Measurements from ENCODE around the gene ZDHHC15.
"Not testable (repeated sequence)": the region's sequence is repeated elsewhere in the genome, so short reads cannot be mapped to it uniquely, and the experiment has no call there.

The ZDHHC15 gene

DNA sequence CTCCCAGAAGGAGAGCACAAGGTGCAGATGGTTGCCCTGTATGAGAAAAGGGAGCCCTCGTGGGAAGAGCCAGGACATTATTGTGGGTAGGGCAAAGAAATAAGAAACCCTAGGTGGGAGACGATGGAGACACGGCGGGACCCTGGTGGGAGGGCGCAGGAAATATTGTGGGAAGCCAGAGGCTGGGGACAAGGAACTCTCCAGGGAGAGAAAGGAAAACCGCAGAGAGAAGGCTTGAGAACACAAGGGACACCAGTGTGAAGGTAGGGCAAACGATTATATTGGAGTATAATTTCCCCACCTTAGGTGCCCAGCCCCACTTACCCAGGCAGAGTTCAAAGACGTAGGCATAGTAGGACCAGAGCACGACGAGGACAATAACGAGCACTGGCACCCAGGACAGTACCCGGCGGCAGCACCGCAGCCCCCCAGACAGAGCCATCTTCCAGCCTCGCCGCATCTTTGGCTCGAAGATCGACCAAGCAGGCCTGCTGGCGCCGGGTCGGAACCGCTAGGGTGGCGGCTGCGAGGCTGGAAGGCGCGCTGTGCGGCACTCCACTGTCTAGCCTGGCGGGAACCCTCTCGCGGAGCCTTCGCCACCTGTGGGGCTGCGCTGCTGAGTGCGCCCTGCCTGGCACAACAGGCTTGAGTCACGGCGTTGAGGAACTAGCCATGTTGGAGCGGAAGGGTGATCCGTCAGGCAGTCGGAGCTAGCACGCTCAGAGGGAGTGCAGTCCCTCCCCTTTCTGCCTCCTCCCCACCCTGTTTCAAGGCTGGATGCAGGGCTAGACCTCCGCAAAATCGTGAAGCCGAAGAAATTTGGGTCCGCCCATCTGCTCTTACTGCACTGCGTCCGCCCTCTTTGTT is at the start of gene ZDHHC15:
ZDHHC15 (minus strand) TSS at position 473 of the 867 bp plus-strand sequence; CDS start at position 460, 13 bp downstream.
- no peak for DNase-seq (ENCODE audit: low read depth)

DNA sequence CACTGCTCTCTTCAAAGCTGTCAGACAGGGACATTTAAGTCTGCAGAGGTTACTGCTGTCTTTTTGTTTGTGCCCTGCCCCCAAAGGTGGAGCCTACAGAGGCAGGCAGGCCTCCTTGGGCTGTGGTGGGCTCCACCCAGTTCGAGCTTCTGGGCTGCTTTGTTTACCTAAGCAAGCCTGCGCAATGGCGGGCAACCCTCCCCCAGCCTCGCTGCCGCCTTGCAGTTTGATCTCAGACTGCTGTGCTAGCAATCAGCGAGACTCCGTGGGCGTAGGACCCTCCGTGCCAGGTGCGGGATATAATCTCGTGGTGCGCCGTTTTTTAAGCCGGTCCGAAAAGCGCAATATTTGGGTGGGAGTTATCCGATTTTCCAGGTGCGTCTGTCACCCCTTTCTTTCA is 37.7 kb upstream of the ZDHHC15 start:
- not testable (repeated sequence) for DNase-seq (ENCODE audit: low read depth)

DNA sequence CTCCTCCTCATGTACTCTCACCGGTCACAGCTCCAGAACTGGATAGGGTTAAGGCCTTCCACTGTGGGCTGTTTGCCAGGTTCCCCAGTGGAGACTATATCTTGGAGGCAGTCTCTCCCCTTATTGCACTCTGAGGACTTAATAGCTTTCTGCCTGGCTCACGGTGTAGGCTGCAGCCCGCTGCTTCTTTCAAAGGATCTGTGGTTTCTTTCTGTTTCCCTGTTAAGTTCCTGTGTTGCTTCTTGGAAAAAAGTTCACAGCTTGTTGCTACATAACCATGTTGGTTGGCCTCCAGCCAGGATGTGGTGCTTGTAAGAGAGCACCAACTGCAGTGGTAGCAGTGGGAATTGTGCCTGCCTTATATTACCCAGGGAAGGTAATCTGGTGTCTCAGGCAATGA is 24.9 kb upstream of the ZDHHC15 start:
- DNase-seq (ENCODE audit: low read depth): no peak

GRCh38 chrX:75546724-75547511 is 24.1 kb upstream of the ZDHHC15 start:
- DNase-seq (ENCODE audit: low read depth): no peak

DNA sequence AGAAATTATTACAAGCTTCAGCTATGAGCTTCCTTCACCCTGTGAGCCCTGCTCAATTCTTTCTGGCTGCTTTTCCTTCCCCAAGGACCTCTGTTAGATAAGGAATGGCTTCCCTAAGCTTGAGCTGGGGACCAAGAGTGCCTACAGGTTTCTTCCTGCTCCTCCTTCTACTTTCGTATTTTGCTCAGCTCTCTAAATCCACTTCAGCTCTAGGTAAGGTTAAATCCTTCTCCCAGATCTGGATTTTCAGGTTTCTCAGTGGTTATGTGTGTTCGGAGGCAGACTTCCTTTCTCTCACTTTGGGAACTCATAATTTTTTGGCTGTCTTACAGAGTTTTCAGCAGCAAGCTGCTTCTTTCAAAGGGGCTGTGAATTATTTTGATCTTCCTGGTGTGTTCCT is 21.9 kb upstream of the ZDHHC15 start:
- no peak for DNase-seq (ENCODE audit: low read depth)

DNA sequence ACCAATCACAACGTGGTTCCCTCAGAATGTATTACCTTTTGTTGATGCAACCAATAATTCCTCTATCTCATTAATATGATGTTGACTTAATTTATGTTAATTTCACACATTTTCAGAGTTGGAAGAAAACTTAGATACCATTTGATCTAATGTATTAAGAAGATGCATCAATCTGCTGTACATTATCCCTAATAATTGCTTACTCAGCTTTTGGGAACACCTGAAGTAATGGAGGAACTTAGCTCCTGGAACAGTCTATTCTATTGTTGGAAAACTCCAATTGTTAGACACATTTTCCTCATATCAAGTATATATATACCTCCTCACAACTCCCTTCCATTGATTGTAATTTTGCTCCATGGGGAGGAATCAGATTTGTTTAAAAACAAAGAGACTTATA is 38.9 kb downstream of the ZDHHC15 start:
- DNase-seq (ENCODE audit: low read depth): no peak

- DNase-seq (ENCODE audit: low read depth): not testable (repeated sequence)
Measured at GRCh38 chrX:75461780-75462179, 61.1 kb downstream of the ZDHHC15 start.

GRCh38 chrX:75421688-75422230 is 101.1 kb downstream of the ZDHHC15 start:
- no peak for DNase-seq (ENCODE audit: low read depth)

- DNase-seq (ENCODE audit: low read depth): not testable (repeated sequence)
Measured at GRCh38 chrX:75407153-75407552, 115.7 kb downstream of the ZDHHC15 start.

DNA sequence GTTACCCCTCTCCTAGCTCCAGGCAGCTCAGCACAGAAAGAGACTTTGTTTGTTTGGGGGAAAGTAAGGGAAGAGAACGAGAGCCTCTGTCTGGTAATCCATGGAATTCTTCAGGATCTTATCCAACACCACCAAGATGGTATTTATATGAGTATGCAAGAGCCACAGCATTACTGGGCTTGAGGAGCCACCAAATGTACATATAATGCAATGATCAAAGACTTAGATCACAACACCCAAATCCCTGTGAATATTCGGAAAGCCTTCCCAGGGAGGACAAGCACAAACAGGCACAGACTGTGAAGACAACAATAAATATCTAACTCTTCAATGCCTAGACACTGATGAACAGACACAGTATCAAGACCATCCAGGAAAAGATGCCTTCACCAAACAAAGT is 132.4 kb downstream of the ZDHHC15 start:
- DNase-seq (ENCODE audit: low read depth): no peak

- no peak for DNase-seq (ENCODE audit: low read depth)
Measured at GRCh38 chrX:75369721-75370120, 153.1 kb downstream of the ZDHHC15 start.

- DNase-seq (ENCODE audit: low read depth): no peak
Measured at GRCh38 chrX:75366861-75367260, 156.0 kb downstream of the ZDHHC15 start.

GRCh38 chrX:75365243-75365975 is 157.4 kb downstream of the ZDHHC15 start:
- no peak for DNase-seq (ENCODE audit: low read depth)

GRCh38 chrX:75361788-75362187 is 161.0 kb downstream of the ZDHHC15 start:
- DNase-seq (ENCODE audit: low read depth): no peak

DNA sequence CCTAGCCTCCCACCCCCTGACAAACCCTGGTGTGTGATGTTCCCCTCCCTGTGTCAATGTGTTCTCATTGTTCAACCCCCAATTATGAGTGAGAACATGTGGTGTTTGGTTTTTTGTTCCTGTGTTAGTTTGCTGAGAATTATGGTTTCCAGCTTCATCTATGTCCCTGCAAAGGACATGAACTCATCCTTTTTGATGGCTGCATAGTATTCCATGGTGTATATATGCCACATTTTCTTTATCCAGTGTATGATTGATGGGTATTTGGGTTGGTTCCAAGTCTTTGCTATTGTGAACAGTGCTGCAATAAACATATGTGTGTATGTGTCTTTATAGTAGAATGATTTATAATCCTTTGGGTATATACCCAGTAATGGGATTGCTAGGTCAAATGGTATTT is 174.2 kb downstream of the ZDHHC15 start:
- DNase-seq (ENCODE audit: low read depth): not testable (repeated sequence)

DNA sequence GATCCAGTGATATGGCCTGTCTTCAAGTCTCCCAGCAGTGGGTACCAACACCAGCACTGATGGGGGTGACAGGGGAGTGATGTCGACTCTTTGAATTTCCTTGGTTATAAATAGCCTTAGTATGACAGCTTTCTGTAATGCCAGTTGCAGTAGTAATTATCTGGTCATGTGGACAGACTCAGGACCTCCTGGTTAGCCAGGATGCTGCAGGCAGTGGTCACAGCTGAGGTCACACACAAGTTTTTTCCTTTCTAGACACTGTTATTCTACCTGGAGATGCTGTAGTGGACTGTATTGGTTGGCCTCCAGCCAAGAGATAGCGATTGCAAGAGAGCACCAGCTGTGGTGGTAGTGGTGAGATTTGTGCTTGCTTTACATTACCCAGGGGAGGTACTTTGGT is 185.3 kb downstream of the ZDHHC15 start:
- no peak for DNase-seq (ENCODE audit: low read depth)

GRCh38 chrX:75335127-75335458 is 187.7 kb downstream of the ZDHHC15 start:
- DNase-seq (ENCODE audit: low read depth): no peak

DNA sequence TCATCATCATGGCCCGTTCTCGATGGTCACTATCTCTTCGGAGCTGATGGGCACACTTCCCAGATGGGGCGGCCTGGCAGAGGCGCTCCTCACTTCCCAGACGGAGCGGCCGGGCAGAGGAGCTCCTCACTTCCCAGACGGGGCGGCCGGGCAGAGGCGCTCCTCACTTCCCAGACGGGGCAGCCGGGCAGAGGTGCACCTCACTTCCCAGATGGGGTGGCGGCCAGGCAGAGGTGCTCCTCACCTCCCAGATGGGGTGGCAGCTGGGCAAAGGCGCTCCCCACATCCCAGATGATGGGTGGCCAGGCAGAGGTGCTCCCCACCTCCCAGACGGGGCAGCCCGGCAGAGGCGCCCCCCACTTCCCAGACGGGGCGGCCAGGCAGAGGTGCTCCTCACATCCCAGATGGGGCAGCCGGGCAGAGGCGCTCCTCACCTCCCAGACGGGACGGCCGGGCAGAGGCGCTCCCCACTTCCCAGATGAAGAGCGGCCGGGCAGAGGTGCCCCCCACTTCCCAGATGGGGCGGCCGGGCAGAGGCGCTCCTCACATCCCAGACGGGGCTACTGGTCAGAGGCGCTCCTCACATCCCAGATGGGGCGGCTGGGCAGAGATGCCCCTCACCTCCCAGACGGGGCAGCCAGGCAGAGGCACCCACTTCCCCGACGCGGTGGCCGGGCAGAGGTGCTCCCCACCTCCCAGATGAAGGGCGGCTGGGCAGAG is 188.3 kb downstream of the ZDHHC15 start:
- DNase-seq (ENCODE audit: low read depth): not testable (repeated sequence)

GRCh38 chrX:75327607-75328006 is 195.2 kb downstream of the ZDHHC15 start:
- no peak for DNase-seq (ENCODE audit: low read depth)

Data from CMK (cell line).